Measurements from ENCODE around the gene TBC1D22A.

DNA sequence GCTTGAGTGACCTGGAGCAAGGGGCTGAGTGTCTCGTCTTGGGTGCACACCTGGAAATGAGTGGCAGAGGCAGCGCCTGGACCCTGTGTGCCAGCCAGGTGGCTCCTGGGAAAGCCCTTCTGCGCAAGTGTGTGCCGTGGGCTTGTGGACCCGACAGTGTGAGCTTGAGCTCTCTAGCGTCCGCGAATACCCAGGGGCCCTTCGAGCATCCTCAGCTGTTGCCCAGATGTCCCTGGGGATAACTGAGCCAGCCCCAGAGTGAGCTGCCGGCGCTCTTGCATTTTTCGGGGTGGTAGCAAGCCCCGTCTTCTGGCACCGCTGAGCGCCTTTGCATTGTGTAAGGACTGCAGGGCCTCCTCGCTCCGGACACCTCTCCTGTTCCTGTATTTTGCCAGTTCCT is 399.2 kb downstream of the TBC1D22A start:
- TF ChIP-seq, protein P1, sequence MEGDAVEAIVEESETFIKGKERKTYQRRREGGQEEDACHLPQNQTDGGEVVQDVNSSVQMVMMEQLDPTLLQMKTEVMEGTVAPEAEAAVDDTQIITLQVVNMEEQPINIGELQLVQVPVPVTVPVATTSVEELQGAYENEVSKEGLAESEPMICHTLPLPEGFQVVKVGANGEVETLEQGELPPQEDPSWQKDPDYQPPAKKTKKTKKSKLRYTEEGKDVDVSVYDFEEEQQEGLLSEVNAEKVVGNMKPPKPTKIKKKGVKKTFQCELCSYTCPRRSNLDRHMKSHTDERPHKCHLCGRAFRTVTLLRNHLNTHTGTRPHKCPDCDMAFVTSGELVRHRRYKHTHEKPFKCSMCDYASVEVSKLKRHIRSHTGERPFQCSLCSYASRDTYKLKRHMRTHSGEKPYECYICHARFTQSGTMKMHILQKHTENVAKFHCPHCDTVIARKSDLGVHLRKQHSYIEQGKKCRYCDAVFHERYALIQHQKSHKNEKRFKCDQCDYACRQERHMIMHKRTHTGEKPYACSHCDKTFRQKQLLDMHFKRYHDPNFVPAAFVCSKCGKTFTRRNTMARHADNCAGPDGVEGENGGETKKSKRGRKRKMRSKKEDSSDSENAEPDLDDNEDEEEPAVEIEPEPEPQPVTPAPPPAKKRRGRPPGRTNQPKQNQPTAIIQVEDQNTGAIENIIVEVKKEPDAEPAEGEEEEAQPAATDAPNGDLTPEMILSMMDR (IDR thresholded peaks at IDR 0.05): no peak
- TF ChIP-seq POLR2AphosphoS5 (IDR thresholded peaks at IDR 0.05): no peak

All from transverse colon (tissue), 4 donors.